Ishikawa (cell line): Measurements from ENCODE around the gene DLL1.

Source experiments
- CEBPB ChIP-seq: IDR thresholded peaks from 2 replicates; pipeline ENCODE4 v1.6.1; 2012
- CREB1 ChIP-seq: IDR thresholded peaks from 2 replicates; pipeline ENCODE4 v1.6.1; 2012; ENCODE audit warnings: low read depth
- EP300 ChIP-seq: IDR thresholded peaks from 2 replicates; pipeline ENCODE4 v1.6.1; 2012; ENCODE audit warnings: borderline replicate concordance
- FOXM1 ChIP-seq: IDR thresholded peaks from 2 replicates; pipeline ENCODE4 v1.6.1; 2012; ENCODE audit warnings: low read depth, borderline replicate concordance
- NFIC ChIP-seq: IDR thresholded peaks from 2 replicates; pipeline ENCODE4 v1.6.1; 2012
- RAD21 ChIP-seq: IDR thresholded peaks from 2 replicates; pipeline ENCODE4 v1.6.1; 2012; ENCODE audit warnings: low read depth
- TAF1 ChIP-seq: IDR thresholded peaks from 2 replicates; pipeline ENCODE4 v1.6.1; 2012; ENCODE audit warnings: low read depth, mild to moderate bottlenecking
- TEAD4 ChIP-seq: IDR thresholded peaks from 2 replicates; pipeline ENCODE4 v1.6.1; 2012
- YY1 ChIP-seq: IDR thresholded peaks from 2 replicates; pipeline ENCODE4 v1.6.1; 2012; ENCODE audit warnings: low read depth
- ZBTB7A ChIP-seq: IDR thresholded peaks from 2 replicates; pipeline ENCODE4 v1.6.1; 2012; ENCODE audit warnings: low read depth
- TF ChIP-seq, protein P1 (sequence below): IDR thresholded peaks from 2 replicates; pipeline ENCODE4 v1.6.1; 2012
- TF ChIP-seq, protein P2 (sequence below): IDR thresholded peaks from 2 replicates; pipeline ENCODE4 v1.6.1; 2012
- TF ChIP-seq, protein P3 (sequence below): IDR thresholded peaks from 2 replicates; pipeline ENCODE4 v1.6.1; 2012; ENCODE audit warnings: low read depth, mild to moderate bottlenecking

DNA sequence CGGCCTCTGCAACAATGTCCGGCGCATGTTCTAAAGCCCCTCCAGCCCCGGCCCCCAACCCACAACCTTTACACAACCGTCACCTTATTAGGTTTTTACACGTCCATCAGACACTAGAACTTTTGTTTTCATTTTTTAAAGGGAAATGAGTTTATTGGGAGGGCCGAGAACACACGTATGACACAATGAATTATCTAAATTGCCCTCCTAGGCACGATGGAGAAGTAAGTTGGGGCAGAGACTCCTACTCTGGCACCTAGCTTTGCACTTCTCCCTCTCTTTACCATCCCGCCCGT lies 1.2 kb upstream of the DLL1 start:
- TF ChIP-seq EP300 (no peak), YY1 (no peak), TEAD4 (no peak), ZBTB7A (no peak), CEBPB (no peak), TAF1 (no peak), RAD21 (no peak), NFIC (no peak), FOXM1 (no peak), CREB1 (no peak)
- TF ChIP-seq, protein P1, sequence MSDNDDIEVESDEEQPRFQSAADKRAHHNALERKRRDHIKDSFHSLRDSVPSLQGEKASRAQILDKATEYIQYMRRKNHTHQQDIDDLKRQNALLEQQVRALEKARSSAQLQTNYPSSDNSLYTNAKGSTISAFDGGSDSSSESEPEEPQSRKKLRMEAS: no peak
- TF ChIP-seq, protein P2, sequence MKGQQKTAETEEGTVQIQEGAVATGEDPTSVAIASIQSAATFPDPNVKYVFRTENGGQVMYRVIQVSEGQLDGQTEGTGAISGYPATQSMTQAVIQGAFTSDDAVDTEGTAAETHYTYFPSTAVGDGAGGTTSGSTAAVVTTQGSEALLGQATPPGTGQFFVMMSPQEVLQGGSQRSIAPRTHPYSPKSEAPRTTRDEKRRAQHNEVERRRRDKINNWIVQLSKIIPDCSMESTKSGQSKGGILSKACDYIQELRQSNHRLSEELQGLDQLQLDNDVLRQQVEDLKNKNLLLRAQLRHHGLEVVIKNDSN: no peak
- TF ChIP-seq, protein P3, sequence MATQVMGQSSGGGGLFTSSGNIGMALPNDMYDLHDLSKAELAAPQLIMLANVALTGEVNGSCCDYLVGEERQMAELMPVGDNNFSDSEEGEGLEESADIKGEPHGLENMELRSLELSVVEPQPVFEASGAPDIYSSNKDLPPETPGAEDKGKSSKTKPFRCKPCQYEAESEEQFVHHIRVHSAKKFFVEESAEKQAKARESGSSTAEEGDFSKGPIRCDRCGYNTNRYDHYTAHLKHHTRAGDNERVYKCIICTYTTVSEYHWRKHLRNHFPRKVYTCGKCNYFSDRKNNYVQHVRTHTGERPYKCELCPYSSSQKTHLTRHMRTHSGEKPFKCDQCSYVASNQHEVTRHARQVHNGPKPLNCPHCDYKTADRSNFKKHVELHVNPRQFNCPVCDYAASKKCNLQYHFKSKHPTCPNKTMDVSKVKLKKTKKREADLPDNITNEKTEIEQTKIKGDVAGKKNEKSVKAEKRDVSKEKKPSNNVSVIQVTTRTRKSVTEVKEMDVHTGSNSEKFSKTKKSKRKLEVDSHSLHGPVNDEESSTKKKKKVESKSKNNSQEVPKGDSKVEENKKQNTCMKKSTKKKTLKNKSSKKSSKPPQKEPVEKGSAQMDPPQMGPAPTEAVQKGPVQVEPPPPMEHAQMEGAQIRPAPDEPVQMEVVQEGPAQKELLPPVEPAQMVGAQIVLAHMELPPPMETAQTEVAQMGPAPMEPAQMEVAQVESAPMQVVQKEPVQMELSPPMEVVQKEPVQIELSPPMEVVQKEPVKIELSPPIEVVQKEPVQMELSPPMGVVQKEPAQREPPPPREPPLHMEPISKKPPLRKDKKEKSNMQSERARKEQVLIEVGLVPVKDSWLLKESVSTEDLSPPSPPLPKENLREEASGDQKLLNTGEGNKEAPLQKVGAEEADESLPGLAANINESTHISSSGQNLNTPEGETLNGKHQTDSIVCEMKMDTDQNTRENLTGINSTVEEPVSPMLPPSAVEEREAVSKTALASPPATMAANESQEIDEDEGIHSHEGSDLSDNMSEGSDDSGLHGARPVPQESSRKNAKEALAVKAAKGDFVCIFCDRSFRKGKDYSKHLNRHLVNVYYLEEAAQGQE: no peak
